Measurements from ENCODE around the gene TJP1. TPM values are rescaled to one million over a fixed set of nuclear protein-coding genes. Genes with fewer than 3 reads are reported as not detected.

Gene TJP1
- total and polyA plus RNA-seq, 9 of the 15 experiments (the other 6 are each of a cell fraction or from before 2014, with no cell fraction given) = 9.1 to 39.3 (median 28.0) TPM

DNA sequence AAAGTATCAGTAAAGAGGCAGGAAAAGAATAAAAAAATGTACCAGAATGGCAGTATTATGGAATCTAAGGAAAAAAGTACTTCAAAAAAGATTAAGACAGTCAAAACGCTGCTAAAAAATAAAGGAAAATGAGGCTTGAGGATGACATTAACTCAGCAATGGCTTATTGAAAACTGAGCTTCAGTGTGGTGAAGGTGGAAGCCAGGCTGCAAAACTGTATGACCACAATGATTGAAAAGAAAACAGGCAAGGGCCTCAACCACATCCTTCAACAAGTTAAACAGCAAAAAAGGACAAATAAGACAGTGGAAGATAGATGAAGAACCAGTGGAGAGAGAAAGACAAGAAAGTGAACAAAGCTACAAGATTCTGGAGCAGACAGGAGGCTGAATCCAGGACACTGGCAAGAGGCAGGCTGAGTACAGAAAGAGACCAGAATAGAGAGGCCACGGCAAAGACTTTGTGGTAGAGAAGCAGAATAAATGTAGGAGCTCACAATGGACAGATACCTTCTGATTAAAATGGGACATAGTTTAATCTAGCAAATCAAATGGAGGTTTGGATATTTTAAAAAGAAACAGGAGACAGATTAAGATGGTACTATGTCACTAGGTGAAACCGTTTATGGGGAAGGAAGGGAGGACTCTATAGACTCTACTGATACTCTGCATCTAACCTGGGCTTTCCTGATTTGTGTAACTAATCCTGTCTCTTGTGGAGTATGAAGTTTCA, 86.1 kb downstream of the TJP1 start (continued):
- TF ChIP-seq ZNF324 (CRISPR knock-in tag; IDR thresholded peaks at IDR 0.05) = no peak
- no peak for TF ChIP-seq PHF21A (IDR thresholded peaks at IDR 0.05; ENCODE audit: borderline replicate concordance, low read depth)
- TF ChIP-seq CCAR2 (IDR thresholded peaks at IDR 0.05; ENCODE audit: low read depth, low read length) = no peak
- TF ChIP-seq CREB1 (IDR thresholded peaks at IDR 0.05) = no peak
- no peak for TF ChIP-seq CREB1 (CRISPR knock-in tag; IDR thresholded peaks at IDR 0.05)
- TF ChIP-seq, protein P1, sequence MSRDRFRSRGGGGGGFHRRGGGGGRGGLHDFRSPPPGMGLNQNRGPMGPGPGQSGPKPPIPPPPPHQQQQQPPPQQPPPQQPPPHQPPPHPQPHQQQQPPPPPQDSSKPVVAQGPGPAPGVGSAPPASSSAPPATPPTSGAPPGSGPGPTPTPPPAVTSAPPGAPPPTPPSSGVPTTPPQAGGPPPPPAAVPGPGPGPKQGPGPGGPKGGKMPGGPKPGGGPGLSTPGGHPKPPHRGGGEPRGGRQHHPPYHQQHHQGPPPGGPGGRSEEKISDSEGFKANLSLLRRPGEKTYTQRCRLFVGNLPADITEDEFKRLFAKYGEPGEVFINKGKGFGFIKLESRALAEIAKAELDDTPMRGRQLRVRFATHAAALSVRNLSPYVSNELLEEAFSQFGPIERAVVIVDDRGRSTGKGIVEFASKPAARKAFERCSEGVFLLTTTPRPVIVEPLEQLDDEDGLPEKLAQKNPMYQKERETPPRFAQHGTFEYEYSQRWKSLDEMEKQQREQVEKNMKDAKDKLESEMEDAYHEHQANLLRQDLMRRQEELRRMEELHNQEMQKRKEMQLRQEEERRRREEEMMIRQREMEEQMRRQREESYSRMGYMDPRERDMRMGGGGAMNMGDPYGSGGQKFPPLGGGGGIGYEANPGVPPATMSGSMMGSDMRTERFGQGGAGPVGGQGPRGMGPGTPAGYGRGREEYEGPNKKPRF (IDR thresholded peaks at IDR 0.05; ENCODE audit: low read depth, low read length) = no peak
- TF ChIP-seq, protein P2, sequence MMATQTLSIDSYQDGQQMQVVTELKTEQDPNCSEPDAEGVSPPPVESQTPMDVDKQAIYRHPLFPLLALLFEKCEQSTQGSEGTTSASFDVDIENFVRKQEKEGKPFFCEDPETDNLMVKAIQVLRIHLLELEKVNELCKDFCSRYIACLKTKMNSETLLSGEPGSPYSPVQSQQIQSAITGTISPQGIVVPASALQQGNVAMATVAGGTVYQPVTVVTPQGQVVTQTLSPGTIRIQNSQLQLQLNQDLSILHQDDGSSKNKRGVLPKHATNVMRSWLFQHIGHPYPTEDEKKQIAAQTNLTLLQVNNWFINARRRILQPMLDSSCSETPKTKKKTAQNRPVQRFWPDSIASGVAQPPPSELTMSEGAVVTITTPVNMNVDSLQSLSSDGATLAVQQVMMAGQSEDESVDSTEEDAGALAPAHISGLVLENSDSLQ (IDR thresholded peaks at IDR 0.05) = no peak
- TF ChIP-seq NCOA2 (IDR thresholded peaks at IDR 0.05; ENCODE audit: partially characterized antibody in 2 of 2) = no peak
- TF ChIP-seq, protein P3, sequence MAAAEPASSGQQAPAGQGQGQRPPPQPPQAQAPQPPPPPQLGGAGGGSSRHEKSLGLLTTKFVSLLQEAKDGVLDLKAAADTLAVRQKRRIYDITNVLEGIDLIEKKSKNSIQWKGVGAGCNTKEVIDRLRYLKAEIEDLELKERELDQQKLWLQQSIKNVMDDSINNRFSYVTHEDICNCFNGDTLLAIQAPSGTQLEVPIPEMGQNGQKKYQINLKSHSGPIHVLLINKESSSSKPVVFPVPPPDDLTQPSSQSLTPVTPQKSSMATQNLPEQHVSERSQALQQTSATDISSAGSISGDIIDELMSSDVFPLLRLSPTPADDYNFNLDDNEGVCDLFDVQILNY (CRISPR knock-in tag; IDR thresholded peaks at IDR 0.05) = no peak
- no peak for TF ChIP-seq ARID1B (IDR thresholded peaks at IDR 0.05)
- TF ChIP-seq ZNF583 (CRISPR knock-in tag; IDR thresholded peaks at IDR 0.05) = no peak
- no peak for TF ChIP-seq HEY1 (CRISPR knock-in tag; IDR thresholded peaks at IDR 0.05; ENCODE audit: borderline replicate concordance)
- TF ChIP-seq RBBP5 (IDR thresholded peaks at IDR 0.05; ENCODE audit: borderline replicate concordance, insufficient read depth, low read length, poor library complexity, severe bottlenecking) = no peak
